ENCODE measurements around the gene NAA20. TPM values are rescaled to one million over a fixed set of nuclear protein-coding genes. Genes with fewer than 3 reads are reported as not detected.

Gene NAA20
- polyA plus RNA-seq, 4 donors, result 46.3 to 63.6 (median 59.3) TPM

GRCh38 chr20:19977373-19977770 is 39.8 kb upstream of the NAA20 start:
- DNase-seq (no peak), FAIRE-seq (no peak)
- Histone ChIP-seq H3K36me3 (ENCODE audit: control insufficient read depth in 3 of 3, insufficient read depth in 2 of 3, low read depth in 1 of 3, low read length in 3 of 3) (peaks cover 3 to 48% (median 10%) of the 10 kb centered on the region in 3 donors), H3K27me3 (ENCODE audit: control insufficient read depth in 3 of 3, insufficient read depth in 3 of 3, low read length in 3 of 3) (no peaks in the 10 kb centered on the region), H3K9me3 (ENCODE audit: control insufficient read depth in 2 of 2, insufficient read depth in 1 of 2, low read depth in 1 of 2, low read length in 1 of 2) (peaks cover 0 to 6% of the 10 kb centered on the region in 2 donors), H3K4me1 (ENCODE audit: control insufficient read depth in 3 of 3, insufficient read depth in 2 of 3, low read depth in 1 of 3, low read length in 2 of 3) (peaks cover 0 to 26% (median 0%) of the 10 kb centered on the region in 3 donors), H3K27ac (ENCODE audit: low read depth in 1 of 3, low read length in 2 of 3) (peak overlapping the region in 2 of 3 donors; percentile 10 to 73), H3K4me3 (ENCODE audit: low read depth in 1 of 3, low read length in 3 of 3) (no peak overlapping the region)
- WGBS, 3 donors, result 74 to 86% (median 76%) methylated on average over 5 of the region's 5 CpGs

GRCh38 chr20:19978511-19979210 is 38.5 kb upstream of the NAA20 start:
- H3K27me3 ChIP-seq (ENCODE audit: control insufficient read depth in 3 of 3, insufficient read depth in 3 of 3, low read length in 3 of 3), result no peaks in the 10 kb centered on the region
- H3K4me1 ChIP-seq (ENCODE audit: control insufficient read depth in 3 of 3, insufficient read depth in 2 of 3, low read depth in 1 of 3, low read length in 2 of 3), result peaks cover 0 to 25% (median 0%) of the 10 kb centered on the region in 3 donors
- H3K27ac ChIP-seq (ENCODE audit: low read depth in 1 of 3, low read length in 2 of 3), result no peak overlapping the region
- WGBS, 3 donors, result 81 to 90% (median 81%) methylated on average over 6 of the region's 6 CpGs
- no peak overlapping the region for H3K4me3 ChIP-seq (ENCODE audit: low read depth in 1 of 3, low read length in 3 of 3)
- DNase-seq (no peak), FAIRE-seq (no peak)
- peaks cover 0 to 6% of the 10 kb centered on the region in 2 donors for H3K9me3 ChIP-seq (ENCODE audit: control insufficient read depth in 2 of 2, insufficient read depth in 1 of 2, low read depth in 1 of 2, low read length in 1 of 2)
- H3K36me3 ChIP-seq (ENCODE audit: control insufficient read depth in 3 of 3, insufficient read depth in 2 of 3, low read depth in 1 of 3, low read length in 3 of 3), result peaks cover 0 to 48% (median 10%) of the 10 kb centered on the region in 3 donors

GRCh38 chr20:19981031-19981451 is 36.1 kb upstream of the NAA20 start:
- FAIRE-seq (no peak), DNase-seq (no peak)
- Histone ChIP-seq H3K4me1 (ENCODE audit: control insufficient read depth in 3 of 3, insufficient read depth in 2 of 3, low read depth in 1 of 3, low read length in 2 of 3) (peaks cover 0 to 15% (median 0%) of the 10 kb centered on the region in 3 donors), H3K27me3 (ENCODE audit: control insufficient read depth in 3 of 3, insufficient read depth in 3 of 3, low read length in 3 of 3) (no peaks in the 10 kb centered on the region), H3K9me3 (ENCODE audit: control insufficient read depth in 2 of 2, insufficient read depth in 1 of 2, low read depth in 1 of 2, low read length in 1 of 2) (peaks cover 0 to 6% of the 10 kb centered on the region in 2 donors), H3K4me3 (ENCODE audit: low read depth in 1 of 3, low read length in 3 of 3) (no peak overlapping the region), H3K27ac (ENCODE audit: low read depth in 1 of 3, low read length in 2 of 3) (no peak overlapping the region), H3K36me3 (ENCODE audit: control insufficient read depth in 3 of 3, insufficient read depth in 2 of 3, low read depth in 1 of 3, low read length in 3 of 3) (peaks cover 0 to 32% (median 6%) of the 10 kb centered on the region in 3 donors)
- 87 to 93% (median 88%) methylated on average over 8 of the region's 8 CpGs for WGBS, 3 donors

GRCh38 chr20:19986419-19986818 is 30.7 kb upstream of the NAA20 start:
- no peak for FAIRE-seq
- no peak overlapping the region for H3K4me3 ChIP-seq (ENCODE audit: low read depth in 1 of 3, low read length in 3 of 3)
- H3K9me3 ChIP-seq (ENCODE audit: control insufficient read depth in 2 of 2, insufficient read depth in 1 of 2, low read depth in 1 of 2, low read length in 1 of 2), result no peaks in the 10 kb centered on the region
- 50 to 56% (median 51%) methylated on average over 6 of the region's 6 CpGs for WGBS, 3 donors
- H3K27ac ChIP-seq (ENCODE audit: low read depth in 1 of 3, low read length in 2 of 3), result peak overlapping the region in 1 of 3 donors; percentile 23
- no peak for DNase-seq
- no peaks in the 10 kb centered on the region for H3K27me3 ChIP-seq (ENCODE audit: control insufficient read depth in 3 of 3, insufficient read depth in 3 of 3, low read length in 3 of 3)
- peaks cover 0 to 18% (median 12%) of the 10 kb centered on the region in 3 donors for H3K36me3 ChIP-seq (ENCODE audit: control insufficient read depth in 3 of 3, insufficient read depth in 2 of 3, low read depth in 1 of 3, low read length in 3 of 3)
- H3K4me1 ChIP-seq (ENCODE audit: control insufficient read depth in 3 of 3, insufficient read depth in 2 of 3, low read depth in 1 of 3, low read length in 2 of 3), result peaks cover 0 to 2% (median 0%) of the 10 kb centered on the region in 3 donors

- H3K9me3 ChIP-seq (ENCODE audit: control insufficient read depth in 2 of 2, insufficient read depth in 1 of 2, low read depth in 1 of 2, low read length in 1 of 2), result no peaks in the 10 kb centered on the region
- H3K4me3 ChIP-seq (ENCODE audit: low read depth in 1 of 3, low read length in 3 of 3), result no peak overlapping the region
- no peak for DNase-seq
- peaks cover 0 to 15% (median 14%) of the 10 kb centered on the region in 3 donors for H3K36me3 ChIP-seq (ENCODE audit: control insufficient read depth in 3 of 3, insufficient read depth in 2 of 3, low read depth in 1 of 3, low read length in 3 of 3)
- 76 to 81% (median 77%) methylated on average over 4 of the region's 4 CpGs for WGBS, 3 donors
- H3K4me1 ChIP-seq (ENCODE audit: control insufficient read depth in 3 of 3, insufficient read depth in 2 of 3, low read depth in 1 of 3, low read length in 2 of 3), result peaks cover 0 to 2% (median 0%) of the 10 kb centered on the region in 3 donors
- no peaks in the 10 kb centered on the region for H3K27me3 ChIP-seq (ENCODE audit: control insufficient read depth in 3 of 3, insufficient read depth in 3 of 3, low read length in 3 of 3)
- no peak overlapping the region for H3K27ac ChIP-seq (ENCODE audit: low read depth in 1 of 3, low read length in 2 of 3)
- FAIRE-seq, result no peak
Measured at GRCh38 chr20:19987046-19987445, 30.1 kb upstream of the NAA20 start.

- H3K4me3 ChIP-seq (ENCODE audit: low read depth in 1 of 3, low read length in 3 of 3), result no peak overlapping the region
- FAIRE-seq, result no peak
Measured at GRCh38 chr20:19990850-19991249, 26.3 kb upstream of the NAA20 start.

GRCh38 chr20:19991308-19991707 is 25.9 kb upstream of the NAA20 start:
- H3K27ac ChIP-seq (ENCODE audit: low read depth in 1 of 3, low read length in 2 of 3), result peak overlapping the region in 1 of 3 donors; percentile 2
- FAIRE-seq (no peak), DNase-seq (no peak)
- H3K27me3 ChIP-seq (ENCODE audit: control insufficient read depth in 3 of 3, insufficient read depth in 3 of 3, low read length in 3 of 3), result no peaks in the 10 kb centered on the region
- no peak overlapping the region for H3K4me3 ChIP-seq (ENCODE audit: low read depth in 1 of 3, low read length in 3 of 3)
- H3K36me3 ChIP-seq (ENCODE audit: control insufficient read depth in 3 of 3, insufficient read depth in 2 of 3, low read depth in 1 of 3, low read length in 3 of 3), result peaks cover 0 to 21% (median 16%) of the 10 kb centered on the region in 3 donors
- H3K4me1 ChIP-seq (ENCODE audit: control insufficient read depth in 3 of 3, insufficient read depth in 2 of 3, low read depth in 1 of 3, low read length in 2 of 3), result peaks cover 0 to 24% (median 7%) of the 10 kb centered on the region in 3 donors
- no peaks in the 10 kb centered on the region for H3K9me3 ChIP-seq (ENCODE audit: control insufficient read depth in 2 of 2, insufficient read depth in 1 of 2, low read depth in 1 of 2, low read length in 1 of 2)
- 36 to 50% (median 48%) methylated on average over 1 of the region's 1 CpG for WGBS, 3 donors

More at GRCh38 chr20:19990850-19991249, 26.3 kb upstream of the NAA20 start:
- H3K27me3 ChIP-seq (ENCODE audit: control insufficient read depth in 3 of 3, insufficient read depth in 3 of 3, low read length in 3 of 3), result no peaks in the 10 kb centered on the region
- 84 to 97% (median 89%) methylated on average over 5 of the region's 5 CpGs for WGBS, 3 donors
- H3K27ac ChIP-seq (ENCODE audit: low read depth in 1 of 3, low read length in 2 of 3), result peak overlapping the region in 1 of 3 donors; percentile 2
- peaks cover 0 to 16% (median 16%) of the 10 kb centered on the region in 3 donors for H3K36me3 ChIP-seq (ENCODE audit: control insufficient read depth in 3 of 3, insufficient read depth in 2 of 3, low read depth in 1 of 3, low read length in 3 of 3)
- H3K4me1 ChIP-seq (ENCODE audit: control insufficient read depth in 3 of 3, insufficient read depth in 2 of 3, low read depth in 1 of 3, low read length in 2 of 3), result peaks cover 0 to 24% (median 7%) of the 10 kb centered on the region in 3 donors
- no peak for DNase-seq
- H3K9me3 ChIP-seq (ENCODE audit: control insufficient read depth in 2 of 2, insufficient read depth in 1 of 2, low read depth in 1 of 2, low read length in 1 of 2), result no peaks in the 10 kb centered on the region

GRCh38 chr20:19991854-19992253 is 25.3 kb upstream of the NAA20 start:
- Histone ChIP-seq H3K4me3 (ENCODE audit: low read depth in 1 of 3, low read length in 3 of 3) (no peak overlapping the region), H3K9me3 (ENCODE audit: control insufficient read depth in 2 of 2, insufficient read depth in 1 of 2, low read depth in 1 of 2, low read length in 1 of 2) (no peaks in the 10 kb centered on the region), H3K4me1 (ENCODE audit: control insufficient read depth in 3 of 3, insufficient read depth in 2 of 3, low read depth in 1 of 3, low read length in 2 of 3) (peaks cover 0 to 24% (median 7%) of the 10 kb centered on the region in 3 donors), H3K27me3 (ENCODE audit: control insufficient read depth in 3 of 3, insufficient read depth in 3 of 3, low read length in 3 of 3) (no peaks in the 10 kb centered on the region), H3K27ac (ENCODE audit: low read depth in 1 of 3, low read length in 2 of 3) (no peak overlapping the region), H3K36me3 (ENCODE audit: control insufficient read depth in 3 of 3, insufficient read depth in 2 of 3, low read depth in 1 of 3, low read length in 3 of 3) (peaks cover 0 to 24% (median 18%) of the 10 kb centered on the region in 3 donors)
- 51 to 63% (median 56%) methylated on average over 2 of the region's 2 CpGs for WGBS, 3 donors
- FAIRE-seq (no peak), DNase-seq (no peak)

Measured in small intestine (tissue), 7 donors.